ENCODE data around the gene APH1A.

APH1A gene

GRCh38 chr1:150299716-150300115 is 30.9 kb upstream of the APH1A start:
- Histone ChIP-seq H3K9ac (ENCODE audit: low read length) (no peak overlapping the region), H3K4me1 (ENCODE audit: insufficient read depth, low read length, severe bottlenecking) (peaks cover 11% of the 10 kb centered on the region), H3K36me3 (ENCODE audit: insufficient read depth, low read length) (peaks cover 81% of the 10 kb centered on the region), H3F3A (ENCODE audit: insufficient read depth, low read length) (no peaks in the 10 kb centered on the region), H2AFZ (ENCODE audit: low read length) (no peak overlapping the region), H3K4me3 (ENCODE audit: low read depth, low read length, poor library complexity, severe bottlenecking) (no peak overlapping the region), H3K9me2 (ENCODE audit: low read depth, low read length) (no peaks in the 10 kb centered on the region), H3K4me2 (ENCODE audit: low read length) (no peak overlapping the region), H3K9me3 (ENCODE audit: low read length) (no peaks in the 10 kb centered on the region), H4K20me1 (ENCODE audit: insufficient read depth, low read length) (no peaks in the 10 kb centered on the region), H3K27ac (ENCODE audit: low read depth, low read length, poor library complexity, severe bottlenecking) (no peak overlapping the region), H3K27me3 (ENCODE audit: insufficient read depth, low read length) (no peaks in the 10 kb centered on the region), H3K79me2 (ENCODE audit: insufficient read depth, low read length) (0 out of 2 replicates have a peak, but pooled peaks cover 5% of the 10 kb centered on the region)
- TF ChIP-seq CTCF (IDR thresholded peaks at IDR 0.05; ENCODE audit: low read length) (no peak), EZH2 (IDR thresholded peaks at IDR 0.05; ENCODE audit: borderline replicate concordance, low read length) (no peak)

GRCh38 chr1:150295476-150295875 is 26.7 kb upstream of the APH1A start:
- peaks cover 13% of the 10 kb centered on the region for H3K79me2 ChIP-seq (ENCODE audit: insufficient read depth, low read length)
- TF ChIP-seq CTCF (IDR thresholded peaks at IDR 0.05; ENCODE audit: low read length) (no peak), EZH2 (IDR thresholded peaks at IDR 0.05; ENCODE audit: borderline replicate concordance, low read length) (no peak)
- H3K36me3 ChIP-seq (ENCODE audit: insufficient read depth, low read length) = peaks cover 45% of the 10 kb centered on the region
- H4K20me1 ChIP-seq (ENCODE audit: insufficient read depth, low read length) = no peaks in the 10 kb centered on the region
- no peaks in the 10 kb centered on the region for H3K9me3 ChIP-seq (ENCODE audit: low read length)
- no peak overlapping the region for H3K9ac ChIP-seq (ENCODE audit: low read length)
- H3K4me2 ChIP-seq (ENCODE audit: low read length) = no peak overlapping the region
- peaks cover 25% of the 10 kb centered on the region for H3K4me1 ChIP-seq (ENCODE audit: insufficient read depth, low read length, severe bottlenecking)
- no peak overlapping the region for H2AFZ ChIP-seq (ENCODE audit: low read length)
- no peak overlapping the region for H3K4me3 ChIP-seq (ENCODE audit: low read depth, low read length, poor library complexity, severe bottlenecking)
- H3F3A ChIP-seq (ENCODE audit: insufficient read depth, low read length) = no peaks in the 10 kb centered on the region
- H3K27ac ChIP-seq (ENCODE audit: low read depth, low read length, poor library complexity, severe bottlenecking) = no peak overlapping the region
- H3K27me3 ChIP-seq (ENCODE audit: insufficient read depth, low read length) = no peaks in the 10 kb centered on the region
- H3K9me2 ChIP-seq (ENCODE audit: low read depth, low read length) = no peaks in the 10 kb centered on the region

GRCh38 chr1:150293433-150294253 is 24.8 kb upstream of the APH1A start, which contains the start of gene MRPS21:
MRPS21 (plus strand) TSS chr1:150293861; CDS start chr1:150294367, 506 bp downstream.
- Histone ChIP-seq H3K9ac (ENCODE audit: low read length) (peak within 1 kb of the TSS; percentile 86), H3F3A (ENCODE audit: insufficient read depth, low read length) (no peaks in the 10 kb centered on the region), H4K20me1 (ENCODE audit: insufficient read depth, low read length) (no peaks in the 10 kb centered on the region), H3K9me3 (ENCODE audit: low read length) (no peaks in the 10 kb centered on the region), H3K27me3 (ENCODE audit: insufficient read depth, low read length) (no peaks in the 10 kb centered on the region), H3K4me3 (ENCODE audit: low read depth, low read length, poor library complexity, severe bottlenecking) (peak within 1 kb of the TSS; percentile 91), H2AFZ (ENCODE audit: low read length) (peak within 1 kb of the TSS; percentile 43), H3K79me2 (ENCODE audit: insufficient read depth, low read length) (peaks cover 13% of the 10 kb centered on the region), H3K4me2 (ENCODE audit: low read length) (peak within 1 kb of the TSS; percentile 94), H3K36me3 (ENCODE audit: insufficient read depth, low read length) (peaks cover 29% of the 10 kb centered on the region; the same call in 1 of the 2 replicates), H3K4me1 (ENCODE audit: insufficient read depth, low read length, severe bottlenecking) (peaks cover 25% of the 10 kb centered on the region), H3K27ac (ENCODE audit: low read depth, low read length, poor library complexity, severe bottlenecking) (peak within 1 kb of the TSS; percentile 12), H3K9me2 (ENCODE audit: low read depth, low read length) (no peaks in the 10 kb centered on the region)
- TF ChIP-seq CTCF (IDR thresholded peaks at IDR 0.05; ENCODE audit: low read length) = no peak
- TF ChIP-seq EZH2 (IDR thresholded peaks at IDR 0.05; ENCODE audit: borderline replicate concordance, low read length) = no peak

All from OCI-LY1 (cell line).